DND-41 (cell line): Measurements from ENCODE around the gene LMOD2.

Source experiments
- EZH2 ChIP-seq: IDR thresholded peaks from 3 replicates; pipeline ENCODE4 v1.6.1; 2012; ENCODE audit warnings: borderline replicate concordance, low read depth, mild to moderate bottlenecking, moderate library complexity, low read length, inconsistent platforms; ENCODE audit not compliant: severe bottlenecking
- TF ChIP-seq, protein P1 (sequence below): IDR thresholded peaks from 2 replicates; pipeline ENCODE4 v1.5.1; 2012; ENCODE audit warnings: borderline replicate concordance, low read length, moderate library complexity, mild to moderate bottlenecking; ENCODE audit not compliant: poor library complexity, severe bottlenecking; ENCODE audit errors: extremely low read depth

DNA sequence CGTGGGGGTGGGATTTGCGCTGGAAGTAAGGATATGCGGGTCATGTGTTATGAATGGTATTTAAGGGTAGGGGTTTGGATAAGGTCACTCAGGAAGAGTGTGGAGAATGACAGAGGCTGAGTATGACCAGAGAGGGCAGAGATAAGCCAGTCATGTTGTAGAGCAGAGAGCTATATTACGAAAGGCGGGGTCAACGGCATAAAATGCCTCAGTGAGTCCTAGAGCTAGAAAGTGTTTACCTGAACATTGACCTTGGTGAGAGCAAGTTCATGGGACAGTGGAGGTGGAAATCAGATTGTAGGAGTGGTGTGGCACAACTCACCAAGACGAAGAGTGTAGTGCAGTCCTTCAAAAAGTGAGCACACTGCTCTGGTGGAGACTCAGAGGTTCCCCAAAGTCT is 13.8 kb downstream of the LMOD2 start:
- TF ChIP-seq, protein P1, sequence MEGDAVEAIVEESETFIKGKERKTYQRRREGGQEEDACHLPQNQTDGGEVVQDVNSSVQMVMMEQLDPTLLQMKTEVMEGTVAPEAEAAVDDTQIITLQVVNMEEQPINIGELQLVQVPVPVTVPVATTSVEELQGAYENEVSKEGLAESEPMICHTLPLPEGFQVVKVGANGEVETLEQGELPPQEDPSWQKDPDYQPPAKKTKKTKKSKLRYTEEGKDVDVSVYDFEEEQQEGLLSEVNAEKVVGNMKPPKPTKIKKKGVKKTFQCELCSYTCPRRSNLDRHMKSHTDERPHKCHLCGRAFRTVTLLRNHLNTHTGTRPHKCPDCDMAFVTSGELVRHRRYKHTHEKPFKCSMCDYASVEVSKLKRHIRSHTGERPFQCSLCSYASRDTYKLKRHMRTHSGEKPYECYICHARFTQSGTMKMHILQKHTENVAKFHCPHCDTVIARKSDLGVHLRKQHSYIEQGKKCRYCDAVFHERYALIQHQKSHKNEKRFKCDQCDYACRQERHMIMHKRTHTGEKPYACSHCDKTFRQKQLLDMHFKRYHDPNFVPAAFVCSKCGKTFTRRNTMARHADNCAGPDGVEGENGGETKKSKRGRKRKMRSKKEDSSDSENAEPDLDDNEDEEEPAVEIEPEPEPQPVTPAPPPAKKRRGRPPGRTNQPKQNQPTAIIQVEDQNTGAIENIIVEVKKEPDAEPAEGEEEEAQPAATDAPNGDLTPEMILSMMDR: no peak
- TF ChIP-seq EZH2: no peak
